Measurements from ENCODE around the gene CAMTA1. TPM values are rescaled to one million over a fixed set of nuclear protein-coding genes. Genes with fewer than 3 reads are reported as not detected.

The CAMTA1 gene
- total RNA-seq, 1 donor from 2014 or later = 127 TPM

- no peak for FAIRE-seq
- no peak for DNase-seq (ENCODE audit: low spot score in 2 of 2)
Observed at GRCh38 chr1:7808253-7808844, 1023.1 kb downstream of the CAMTA1 start.

- no peak for DNase-seq (ENCODE audit: low spot score in 2 of 2)
- FAIRE-seq = no peak
Observed at GRCh38 chr1:7809742-7810141, 1024.5 kb downstream of the CAMTA1 start.

- no peak for FAIRE-seq
Observed at GRCh38 chr1:7810395-7810794, 1025.1 kb downstream of the CAMTA1 start.

GRCh38 chr1:7811476-7811875, 1026.2 kb downstream of the CAMTA1 start:
- no peak for FAIRE-seq
- DNase-seq (ENCODE audit: low spot score in 2 of 2) = no peak

More at GRCh38 chr1:7810395-7810794, 1025.1 kb downstream of the CAMTA1 start:
- no peak for DNase-seq (ENCODE audit: low spot score in 2 of 2)

GRCh38 chr1:7813677-7814373, 1028.6 kb downstream of the CAMTA1 start:
- no peak for DNase-seq (ENCODE audit: low spot score in 2 of 2)
- no peak for FAIRE-seq

Small RNA genes lying within 50 kb of the gene (small RNA-seq; reads per million reads assigned to genes)
- gene AL359881.1 (not detected), gene AL590128.1 (not detected), gene RNU1-8P (not detected)

Other genes with a start within 250 kb of the CAMTA1 start
- 35.9 TPM for gene NOL9, start 230.9 kb upstream of the CAMTA1 start, total RNA-seq
- not detected for gene TAS1R1, start 230.1 kb upstream of the CAMTA1 start, total RNA-seq
- gene ZBTB48, start 205.5 kb upstream of the CAMTA1 start, total RNA-seq = 11.4 TPM
- 8.2 TPM for gene KLHL21, start 182.6 kb upstream of the CAMTA1 start, total RNA-seq
- gene PHF13, start 171.7 kb upstream of the CAMTA1 start, total RNA-seq = 14.3 TPM
- gene THAP3, start 160.6 kb upstream of the CAMTA1 start, total RNA-seq = 22.8 TPM
- gene DNAJC11, start 83.6 kb upstream of the CAMTA1 start, total RNA-seq = 24.5 TPM